ENCODE results near the gene RAB43. TPM values are rescaled to one million over a fixed set of nuclear protein-coding genes. Genes with fewer than 3 reads are reported as not detected.

Gene RAB43
- total and polyA plus RNA-seq, 7 donors: 0.62 to 5.1 (median 1.6) TPM

- DNase-seq (no peak), ATAC-seq (no peak)
- H3K36me3 ChIP-seq (ENCODE audit: insufficient read depth in 1 of 2, low read depth in 1 of 2): peaks cover 0 to 2% of the 10 kb centered on the region in 2 donors
- H3K27ac ChIP-seq: no peak overlapping the region
- no peak overlapping the region for H3K4me3 ChIP-seq
- intact Hi-C loops (cut with DNase I): loop anchor here in 1 of 2 donors (10.0 kb wide), 1 partner anchor 53 kb away; no protein-coding TSS in a partner anchor
- TF ChIP-seq CTCF (IDR thresholded peaks at IDR 0.05): no peak
- WGBS, 3 donors: 84 to 88% (median 87%) methylated on average over 8 of the region's 8 CpGs
- no peaks in the 10 kb centered on the region for H3K4me1 ChIP-seq
- H3K27me3 ChIP-seq (ENCODE audit: insufficient read depth in 3 of 3, low read length in 2 of 3): no peaks in the 10 kb centered on the region
- H3K9me3 ChIP-seq: no peaks in the 10 kb centered on the region
Observed at GRCh38 chr3:129107793-129108192, 13.8 kb downstream of the RAB43 start.

- H3K27ac ChIP-seq: no peak overlapping the region
- peaks cover 0 to 2% of the 10 kb centered on the region in 2 donors for H3K36me3 ChIP-seq (ENCODE audit: insufficient read depth in 1 of 2, low read depth in 1 of 2)
- WGBS, 3 donors: 65 to 75% (median 67%) methylated on average over 19 of the region's 19 CpGs
- DNase-seq: no peak
- intact Hi-C loops (cut with DNase I): loop anchor here in 1 of 2 donors (10.0 kb wide), 1 partner anchor 52 kb away; no protein-coding TSS in a partner anchor
- no peaks in the 10 kb centered on the region for H3K27me3 ChIP-seq (ENCODE audit: insufficient read depth in 3 of 3, low read length in 2 of 3)
- no peaks in the 10 kb centered on the region for H3K9me3 ChIP-seq
- ATAC-seq: no peak
- H3K4me3 ChIP-seq: no peak overlapping the region
- H3K4me1 ChIP-seq: no peaks in the 10 kb centered on the region
- no peak for TF ChIP-seq CTCF (IDR thresholded peaks at IDR 0.05)
Observed at GRCh38 chr3:129106866-129107565, 14.6 kb downstream of the RAB43 start.

- intact Hi-C loops (cut with DNase I): loop anchor here in 1 of 2 donors (10.0 kb wide), 1 partner anchor 52 kb away; no protein-coding TSS in a partner anchor
- DNase-seq: no peak
- TF ChIP-seq CTCF (IDR thresholded peaks at IDR 0.05): no peak
- Histone ChIP-seq H3K4me3 (no peak overlapping the region), H3K4me1 (no peaks in the 10 kb centered on the region), H3K9me3 (no peaks in the 10 kb centered on the region), H3K27ac (no peak overlapping the region), H3K27me3 (ENCODE audit: insufficient read depth in 3 of 3, low read length in 2 of 3) (no peaks in the 10 kb centered on the region), H3K36me3 (ENCODE audit: insufficient read depth in 1 of 2, low read depth in 1 of 2) (peaks cover 0 to 2% of the 10 kb centered on the region in 2 donors)
- WGBS, 3 donors: 81 to 93% (median 90%) methylated on average over 5 of the region's 5 CpGs
- no peak for ATAC-seq
Observed at GRCh38 chr3:129106320-129106719, 15.3 kb downstream of the RAB43 start.

- no peak for ATAC-seq
- intact Hi-C loops (cut with DNase I): loop anchor here in 1 of 2 donors (10.0 kb wide), 1 partner anchor 51 kb away; no protein-coding TSS in a partner anchor
- WGBS, 3 donors: 76 to 79% (median 78%) methylated on average over 4 of the region's 4 CpGs
- no peaks in the 10 kb centered on the region for H3K27me3 ChIP-seq (ENCODE audit: insufficient read depth in 3 of 3, low read length in 2 of 3)
- H3K9me3 ChIP-seq: no peaks in the 10 kb centered on the region
- H3K4me1 ChIP-seq: no peaks in the 10 kb centered on the region
- no peak for DNase-seq
- no peak for TF ChIP-seq CTCF (IDR thresholded peaks at IDR 0.05)
- H3K36me3 ChIP-seq (ENCODE audit: insufficient read depth in 1 of 2, low read depth in 1 of 2): peaks cover 0 to 2% of the 10 kb centered on the region in 2 donors
- H3K27ac ChIP-seq: no peak overlapping the region
- no peak overlapping the region for H3K4me3 ChIP-seq
Observed at GRCh38 chr3:129105862-129106261, 15.7 kb downstream of the RAB43 start.
